ENCODE results near the gene PPIA.

- TF ChIP-seq SREBF2 (IDR thresholded peaks at IDR 0.05) (no peak), CEBPB (IDR thresholded peaks at IDR 0.05) (no peak), ESRRA (IDR thresholded peaks at IDR 0.05; ENCODE audit: borderline replicate concordance, low read length) (no peak), EP300 (IDR thresholded peaks at IDR 0.05) (no peak), EHMT2 (IDR thresholded peaks at IDR 0.05; ENCODE audit: low read depth) (no peak), E2F6 (IDR thresholded peaks at IDR 0.05; ENCODE audit: borderline replicate concordance, low read depth) (no peak), POLR2A (IDR thresholded peaks at IDR 0.05; ENCODE audit: low read length) (no peak), CTCF (IDR thresholded peaks at IDR 0.05) (no peak), CBX2 (IDR thresholded peaks at IDR 0.05; ENCODE audit: borderline replicate concordance, low read depth) (no peak)
These were observed 20.9 kb upstream of the PPIA start for GRCh38 chr7:44775383-44776107.
